ENCODE measurements around the gene AGAP1. TPM values are rescaled to one million over a fixed set of nuclear protein-coding genes. Genes with fewer than 3 reads are reported as not detected.

AGAP1 gene
- total RNA-seq, 1 donor from 2014 or later: 39.0 TPM

DNA sequence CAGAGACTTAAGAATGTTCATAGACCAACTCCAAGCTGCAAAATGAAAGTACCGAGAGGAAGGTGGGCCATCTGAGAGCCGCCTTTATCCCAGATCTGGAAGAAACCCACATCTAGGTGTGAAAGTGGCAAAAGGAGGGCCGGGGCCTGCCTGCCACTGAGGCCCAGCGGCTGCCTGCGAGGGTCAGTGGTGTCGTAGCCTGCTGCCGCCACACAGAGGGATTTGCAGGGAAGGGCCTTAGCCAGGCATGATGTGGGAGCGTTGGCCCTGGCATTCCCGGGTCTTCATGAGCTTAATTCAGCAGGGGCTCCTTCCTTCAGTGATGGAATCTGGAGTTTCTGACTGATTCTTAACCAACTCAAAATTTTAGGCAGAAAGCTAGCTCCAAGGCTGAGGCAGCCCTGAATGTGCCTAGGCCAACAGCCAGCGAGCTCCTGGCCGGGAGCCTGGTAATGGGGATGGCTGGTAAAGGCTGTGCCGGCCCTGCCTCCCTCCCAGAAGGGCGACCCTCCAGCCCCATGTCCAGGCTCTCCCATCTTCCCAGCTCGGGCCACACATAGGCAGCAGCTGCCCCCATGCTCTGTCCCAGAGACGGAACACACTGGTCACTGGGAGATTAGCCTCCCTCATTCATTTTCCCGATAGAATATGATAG lies 230.1 kb downstream of the AGAP1 start:
- H3K9me3 Mint-ChIP-seq (ENCODE audit: low read depth): no peaks in the 10 kb centered on the region
- TF ChIP-seq, protein P1, sequence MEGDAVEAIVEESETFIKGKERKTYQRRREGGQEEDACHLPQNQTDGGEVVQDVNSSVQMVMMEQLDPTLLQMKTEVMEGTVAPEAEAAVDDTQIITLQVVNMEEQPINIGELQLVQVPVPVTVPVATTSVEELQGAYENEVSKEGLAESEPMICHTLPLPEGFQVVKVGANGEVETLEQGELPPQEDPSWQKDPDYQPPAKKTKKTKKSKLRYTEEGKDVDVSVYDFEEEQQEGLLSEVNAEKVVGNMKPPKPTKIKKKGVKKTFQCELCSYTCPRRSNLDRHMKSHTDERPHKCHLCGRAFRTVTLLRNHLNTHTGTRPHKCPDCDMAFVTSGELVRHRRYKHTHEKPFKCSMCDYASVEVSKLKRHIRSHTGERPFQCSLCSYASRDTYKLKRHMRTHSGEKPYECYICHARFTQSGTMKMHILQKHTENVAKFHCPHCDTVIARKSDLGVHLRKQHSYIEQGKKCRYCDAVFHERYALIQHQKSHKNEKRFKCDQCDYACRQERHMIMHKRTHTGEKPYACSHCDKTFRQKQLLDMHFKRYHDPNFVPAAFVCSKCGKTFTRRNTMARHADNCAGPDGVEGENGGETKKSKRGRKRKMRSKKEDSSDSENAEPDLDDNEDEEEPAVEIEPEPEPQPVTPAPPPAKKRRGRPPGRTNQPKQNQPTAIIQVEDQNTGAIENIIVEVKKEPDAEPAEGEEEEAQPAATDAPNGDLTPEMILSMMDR (IDR thresholded peaks at IDR 0.05): no peak
- no peak overlapping the region for H3K27ac Mint-ChIP-seq (ENCODE audit: unreplicated experiment)
- peaks cover 5% of the 10 kb centered on the region for H3K36me3 Mint-ChIP-seq (ENCODE audit: low read depth)
- H3K4me1 Mint-ChIP-seq (ENCODE audit: low read depth): no peaks in the 10 kb centered on the region
- no peak for DNase-seq (ENCODE audit: low spot score)
- H3K4me3 Mint-ChIP-seq (ENCODE audit: unreplicated experiment): no peak overlapping the region
- no peaks in the 10 kb centered on the region for H3K27me3 Mint-ChIP-seq (ENCODE audit: low read depth)

DNA sequence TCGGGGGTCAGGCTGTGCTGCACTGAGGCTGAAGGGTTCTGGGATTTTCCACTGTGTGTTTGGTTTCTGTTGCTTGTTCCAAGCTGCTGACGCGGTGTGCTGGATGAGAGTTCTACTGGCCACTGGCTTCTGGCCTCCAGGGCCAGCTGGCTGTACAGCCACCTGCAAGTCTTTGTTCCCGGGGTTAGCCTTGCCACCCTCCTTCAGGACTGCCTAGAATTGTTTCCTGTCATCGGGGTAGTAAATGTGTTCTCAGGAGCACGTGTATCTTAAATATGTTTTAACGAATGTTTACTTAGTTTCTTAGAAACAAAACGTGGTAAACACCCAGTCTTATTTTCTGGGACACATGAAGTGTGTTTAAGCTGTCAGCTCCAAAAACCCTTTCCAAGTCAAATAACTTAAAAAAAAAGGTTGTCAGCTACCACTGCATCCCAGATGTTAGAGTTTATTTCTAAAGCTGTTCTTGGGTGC lies 231.2 kb downstream of the AGAP1 start:
- Mint-ChIP-seq H3K27ac (ENCODE audit: unreplicated experiment) (no peak overlapping the region), H3K27me3 (ENCODE audit: low read depth) (no peaks in the 10 kb centered on the region)
- no peak for DNase-seq (ENCODE audit: low spot score)

DNA sequence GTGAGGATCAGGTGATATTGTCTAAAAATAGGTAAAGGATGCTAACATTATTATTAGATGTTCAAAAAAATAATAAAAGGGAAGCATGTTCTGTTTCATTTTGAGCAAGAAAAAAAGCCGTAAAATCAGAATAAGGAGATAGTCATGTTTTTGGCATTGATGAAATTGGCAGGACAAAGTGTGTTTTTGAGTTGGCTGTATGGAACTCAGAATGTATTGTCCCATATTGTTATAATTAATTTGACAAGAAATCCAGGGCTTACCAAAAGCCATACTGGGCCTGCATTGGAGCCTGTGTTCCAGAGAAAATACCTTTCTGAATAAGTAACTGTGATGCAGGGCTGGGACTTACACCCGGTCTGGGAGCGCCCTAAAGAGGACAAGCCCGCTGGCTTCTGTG lies 232.0 kb downstream of the AGAP1 start:
- no peaks in the 10 kb centered on the region for H3K9me3 Mint-ChIP-seq (ENCODE audit: low read depth)
- TF ChIP-seq, protein P1 (IDR thresholded peaks at IDR 0.05): no peak
- no peak for DNase-seq (ENCODE audit: low spot score)
- H3K36me3 Mint-ChIP-seq (ENCODE audit: low read depth): peaks cover 3% of the 10 kb centered on the region
- no peak overlapping the region for H3K4me3 Mint-ChIP-seq (ENCODE audit: unreplicated experiment)
- H3K4me1 Mint-ChIP-seq (ENCODE audit: low read depth): no peaks in the 10 kb centered on the region
- no peak overlapping the region for H3K27ac Mint-ChIP-seq (ENCODE audit: unreplicated experiment)
- no peaks in the 10 kb centered on the region for H3K27me3 Mint-ChIP-seq (ENCODE audit: low read depth)

More for the DNA sequence above, 231.2 kb downstream of the AGAP1 start:
- TF ChIP-seq, protein P1 (IDR thresholded peaks at IDR 0.05): no peak
- peaks cover 5% of the 10 kb centered on the region for H3K36me3 Mint-ChIP-seq (ENCODE audit: low read depth)
- H3K4me3 Mint-ChIP-seq (ENCODE audit: unreplicated experiment): no peak overlapping the region
- H3K4me1 Mint-ChIP-seq (ENCODE audit: low read depth): no peaks in the 10 kb centered on the region
- no peaks in the 10 kb centered on the region for H3K9me3 Mint-ChIP-seq (ENCODE audit: low read depth)

DNA sequence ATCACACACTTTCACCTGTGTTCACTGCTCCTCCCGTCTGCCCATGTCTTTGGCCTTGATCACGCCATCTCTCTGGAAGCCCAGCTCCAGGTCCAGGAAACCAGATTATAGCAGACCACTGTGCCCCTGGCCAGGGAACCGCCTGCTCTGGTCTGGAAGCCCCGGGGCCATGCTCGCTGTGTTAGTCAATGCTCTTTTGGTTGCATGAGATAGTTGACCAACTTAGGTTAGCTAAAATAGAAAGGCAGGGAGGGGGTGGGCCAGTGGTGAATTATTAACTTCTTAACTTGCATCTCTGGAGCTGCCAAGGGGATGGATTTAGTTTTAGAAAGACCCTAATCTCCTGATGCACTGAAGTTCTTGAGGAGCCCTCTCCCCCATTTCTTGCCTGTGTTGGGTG lies 232.7 kb downstream of the AGAP1 start:
- Mint-ChIP-seq H3K27ac (ENCODE audit: unreplicated experiment) (no peak overlapping the region), H3K4me1 (ENCODE audit: low read depth) (no peaks in the 10 kb centered on the region), H3K27me3 (ENCODE audit: low read depth) (no peaks in the 10 kb centered on the region), H3K9me3 (ENCODE audit: low read depth) (no peaks in the 10 kb centered on the region), H3K36me3 (ENCODE audit: low read depth) (peaks cover 5% of the 10 kb centered on the region), H3K4me3 (ENCODE audit: unreplicated experiment) (no peak overlapping the region)
- TF ChIP-seq, protein P1 (IDR thresholded peaks at IDR 0.05): no peak
- no peak for DNase-seq (ENCODE audit: low spot score)

DNA sequence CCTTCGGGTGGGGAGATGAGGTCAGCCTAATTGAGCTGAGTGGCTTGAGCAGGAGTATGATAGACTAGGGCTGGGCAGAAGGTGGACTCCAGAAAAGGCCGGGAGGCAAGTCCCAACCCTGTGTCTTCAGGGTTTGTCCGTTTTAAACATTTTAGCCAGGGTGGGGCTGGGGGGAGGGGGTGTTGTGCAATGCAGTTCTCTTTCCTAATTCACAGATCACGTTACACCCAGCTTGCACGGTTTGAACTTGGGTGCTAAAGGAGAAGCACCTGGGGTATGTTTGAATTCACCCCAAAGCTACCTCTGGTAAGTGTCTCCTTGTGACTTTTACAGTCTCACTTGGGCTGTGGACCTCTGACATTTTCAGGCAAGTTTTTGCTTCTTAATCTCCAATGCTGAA lies 233.3 kb downstream of the AGAP1 start:
- H3K27ac Mint-ChIP-seq (ENCODE audit: unreplicated experiment): no peak overlapping the region
- H3K4me3 Mint-ChIP-seq (ENCODE audit: unreplicated experiment): no peak overlapping the region
- H3K27me3 Mint-ChIP-seq (ENCODE audit: low read depth): no peaks in the 10 kb centered on the region
- no peak for DNase-seq (ENCODE audit: low spot score)
- no peaks in the 10 kb centered on the region for H3K9me3 Mint-ChIP-seq (ENCODE audit: low read depth)
- TF ChIP-seq, protein P1 (IDR thresholded peaks at IDR 0.05): no peak
- peaks cover 8% of the 10 kb centered on the region for H3K36me3 Mint-ChIP-seq (ENCODE audit: low read depth)
- no peaks in the 10 kb centered on the region for H3K4me1 Mint-ChIP-seq (ENCODE audit: low read depth)
